ENCODE data around the gene RACK1.
"Not testable (repeated sequence)": the region's sequence is repeated elsewhere in the genome, so short reads cannot be mapped to it uniquely, and the experiment has no call there.

GRCh38 chr5:181214249-181214648 is 29.5 kb downstream of the RACK1 start:
- not testable (repeated sequence) for TF ChIP-seq CTCF (IDR thresholded peaks at IDR 0.05; ENCODE audit: low read depth, low read length); EZH2phosphoT487 (IDR thresholded peaks at IDR 0.05; ENCODE audit: low read depth)

Data from OCI-LY3 (cell line).